Thyroid gland (tissue), 4 donors: ENCODE measurements around the gene BAIAP3.

Experiments used
- CTCF ChIP-seq, 6 experiments: fragments of 200-600 bp in 3 of 6; fragments of 450-650 bp in 3 of 6; sonication (generic) in 3 of 6; IDR thresholded peaks; one replicate each; pipeline ENCODE4 v1.5.1; 2016 to 2019; ENCODE audit warnings: antibody characterized with exemption in 6 of 6, mild to moderate bottlenecking in 2 of 6, inconsistent platforms in 1 of 6, moderate library complexity in 1 of 6
- POLR2A ChIP-seq, 2 donors: fragments of 450-650 bp; IDR thresholded peaks; one replicate each; pipeline ENCODE4 v1.6.1; 2017; ENCODE audit warnings: antibody characterized with exemption in 2 of 2, mild to moderate bottlenecking in 2 of 2, moderate library complexity in 1 of 2

- TF ChIP-seq POLR2A (IDR thresholded peaks at IDR 0.05) (no peak), CTCF (IDR thresholded peaks at IDR 0.05) (no peak)
Measured at GRCh38 chr16:1356061-1356900, 22.8 kb downstream of the BAIAP3 start.
